GM23338 (cell line): ENCODE results near the gene IL5RA.

Experiments
- CREB1 ChIP-seq: fragments of 250-450 bp; sonication (Bioruptor Pico); IDR thresholded peaks from 2 replicates; pipeline ENCODE4 v1.5.0; 2020; ENCODE audit warnings: low read depth, mild to moderate bottlenecking, moderate library complexity
- EZH2 ChIP-seq: fragments of 200-600 bp; sonication (generic); IDR thresholded peaks from one replicate; pipeline ENCODE4 v1.8.0; 2017; ENCODE audit warnings: antibody characterized with exemption, mild to moderate bottlenecking, low read depth; ENCODE audit not compliant: unreplicated experiment
- EZH2phosphoT487 ChIP-seq: fragments of 200-600 bp; sonication (generic); IDR thresholded peaks from one replicate; pipeline ENCODE4 v1.8.1; 2018; ENCODE audit warnings: antibody characterized with exemption; ENCODE audit not compliant: unreplicated experiment
- JUNB ChIP-seq: IDR thresholded peaks from one replicate; pipeline ENCODE4 v1.6.1; 2016; ENCODE audit warnings: antibody characterized with exemption; ENCODE audit not compliant: unreplicated experiment
- NANOG ChIP-seq: IDR thresholded peaks from 2 replicates; pipeline ENCODE4 v1.6.1; 2016; ENCODE audit warnings: antibody characterized with exemption, borderline replicate concordance
- POLR2AphosphoS5 ChIP-seq: IDR thresholded peaks from 2 replicates; pipeline ENCODE4 v1.6.1; 2016; ENCODE audit warnings: antibody characterized with exemption, low read depth
- STAT1 ChIP-seq: IDR thresholded peaks from one replicate; pipeline ENCODE4 v1.6.1; 2016; ENCODE audit warnings: antibody characterized with exemption; ENCODE audit not compliant: unreplicated experiment
- ZNF114 ChIP-seq: fragments of 250-450 bp; sonication (Bioruptor Pico); IDR thresholded peaks from 2 replicates; pipeline ENCODE4 v1.5.0; 2020; ENCODE audit warnings: mild to moderate bottlenecking, moderate library complexity
- TF ChIP-seq, protein P1 (sequence below), 2 experiments: fragments of 200-600 bp in 1 of 2; sonication (generic) in 1 of 2; conservative IDR thresholded peaks; 2 replicates each; pipeline versions ENCODE4 v1.5.1 to v1.6.1; 2016 to 2017; ENCODE audit warnings: antibody characterized with exemption in 2 of 2, low read depth in 2 of 2, mild to moderate bottlenecking in 2 of 2, moderate library complexity in 1 of 2
- TF ChIP-seq, protein P2 (sequence below): IDR thresholded peaks from one replicate; pipeline ENCODE4 v1.6.1; 2018; ENCODE audit warnings: antibody characterized with exemption; ENCODE audit not compliant: unreplicated experiment
- TF ChIP-seq, protein P3 (sequence below): IDR thresholded peaks from 2 replicates; pipeline ENCODE4 v1.6.1; 2016; ENCODE audit warnings: antibody characterized with exemption
- TF ChIP-seq, protein P4 (sequence below): fragments of 250-450 bp; sonication (Bioruptor Pico); IDR thresholded peaks from 2 replicates; pipeline ENCODE4 v1.5.0; 2020; ENCODE audit warnings: mild to moderate bottlenecking, moderate library complexity

DNA sequence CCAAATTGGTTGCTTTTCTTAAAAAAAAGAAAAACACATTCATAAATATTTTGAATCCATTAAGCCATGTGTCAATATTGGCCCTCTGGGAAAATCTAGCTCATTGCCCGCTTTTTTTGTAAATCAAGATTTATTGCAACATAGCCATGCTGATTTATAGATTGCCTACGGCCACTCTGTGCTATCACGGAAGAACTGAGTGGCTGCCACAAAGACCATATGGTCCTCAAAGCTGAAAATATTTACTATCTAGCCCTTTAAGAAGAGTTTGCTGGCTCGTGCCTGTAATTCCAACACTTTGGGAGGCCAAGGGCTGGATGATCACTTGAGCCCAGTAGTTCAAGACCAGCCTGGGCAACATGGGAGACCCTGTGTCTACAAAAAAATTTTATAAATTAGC lies 45.9 kb downstream of the IL5RA start:
- TF ChIP-seq, protein P1, sequence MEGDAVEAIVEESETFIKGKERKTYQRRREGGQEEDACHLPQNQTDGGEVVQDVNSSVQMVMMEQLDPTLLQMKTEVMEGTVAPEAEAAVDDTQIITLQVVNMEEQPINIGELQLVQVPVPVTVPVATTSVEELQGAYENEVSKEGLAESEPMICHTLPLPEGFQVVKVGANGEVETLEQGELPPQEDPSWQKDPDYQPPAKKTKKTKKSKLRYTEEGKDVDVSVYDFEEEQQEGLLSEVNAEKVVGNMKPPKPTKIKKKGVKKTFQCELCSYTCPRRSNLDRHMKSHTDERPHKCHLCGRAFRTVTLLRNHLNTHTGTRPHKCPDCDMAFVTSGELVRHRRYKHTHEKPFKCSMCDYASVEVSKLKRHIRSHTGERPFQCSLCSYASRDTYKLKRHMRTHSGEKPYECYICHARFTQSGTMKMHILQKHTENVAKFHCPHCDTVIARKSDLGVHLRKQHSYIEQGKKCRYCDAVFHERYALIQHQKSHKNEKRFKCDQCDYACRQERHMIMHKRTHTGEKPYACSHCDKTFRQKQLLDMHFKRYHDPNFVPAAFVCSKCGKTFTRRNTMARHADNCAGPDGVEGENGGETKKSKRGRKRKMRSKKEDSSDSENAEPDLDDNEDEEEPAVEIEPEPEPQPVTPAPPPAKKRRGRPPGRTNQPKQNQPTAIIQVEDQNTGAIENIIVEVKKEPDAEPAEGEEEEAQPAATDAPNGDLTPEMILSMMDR (conservative IDR thresholded peaks at IDR 0.05; ENCODE audit: low read depth in 2 of 2) = no peak
- no peak for TF ChIP-seq POLR2AphosphoS5
- TF ChIP-seq EZH2phosphoT487 = no peak
- no peak for TF ChIP-seq EZH2
- no peak for TF ChIP-seq NANOG
- TF ChIP-seq, protein P2, sequence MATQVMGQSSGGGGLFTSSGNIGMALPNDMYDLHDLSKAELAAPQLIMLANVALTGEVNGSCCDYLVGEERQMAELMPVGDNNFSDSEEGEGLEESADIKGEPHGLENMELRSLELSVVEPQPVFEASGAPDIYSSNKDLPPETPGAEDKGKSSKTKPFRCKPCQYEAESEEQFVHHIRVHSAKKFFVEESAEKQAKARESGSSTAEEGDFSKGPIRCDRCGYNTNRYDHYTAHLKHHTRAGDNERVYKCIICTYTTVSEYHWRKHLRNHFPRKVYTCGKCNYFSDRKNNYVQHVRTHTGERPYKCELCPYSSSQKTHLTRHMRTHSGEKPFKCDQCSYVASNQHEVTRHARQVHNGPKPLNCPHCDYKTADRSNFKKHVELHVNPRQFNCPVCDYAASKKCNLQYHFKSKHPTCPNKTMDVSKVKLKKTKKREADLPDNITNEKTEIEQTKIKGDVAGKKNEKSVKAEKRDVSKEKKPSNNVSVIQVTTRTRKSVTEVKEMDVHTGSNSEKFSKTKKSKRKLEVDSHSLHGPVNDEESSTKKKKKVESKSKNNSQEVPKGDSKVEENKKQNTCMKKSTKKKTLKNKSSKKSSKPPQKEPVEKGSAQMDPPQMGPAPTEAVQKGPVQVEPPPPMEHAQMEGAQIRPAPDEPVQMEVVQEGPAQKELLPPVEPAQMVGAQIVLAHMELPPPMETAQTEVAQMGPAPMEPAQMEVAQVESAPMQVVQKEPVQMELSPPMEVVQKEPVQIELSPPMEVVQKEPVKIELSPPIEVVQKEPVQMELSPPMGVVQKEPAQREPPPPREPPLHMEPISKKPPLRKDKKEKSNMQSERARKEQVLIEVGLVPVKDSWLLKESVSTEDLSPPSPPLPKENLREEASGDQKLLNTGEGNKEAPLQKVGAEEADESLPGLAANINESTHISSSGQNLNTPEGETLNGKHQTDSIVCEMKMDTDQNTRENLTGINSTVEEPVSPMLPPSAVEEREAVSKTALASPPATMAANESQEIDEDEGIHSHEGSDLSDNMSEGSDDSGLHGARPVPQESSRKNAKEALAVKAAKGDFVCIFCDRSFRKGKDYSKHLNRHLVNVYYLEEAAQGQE = no peak
- TF ChIP-seq JUNB = no peak
- no peak for TF ChIP-seq CREB1 (CRISPR knock-in tag)
- no peak for TF ChIP-seq STAT1
- no peak for TF ChIP-seq ZNF114 (CRISPR knock-in tag)
- TF ChIP-seq, protein P3, sequence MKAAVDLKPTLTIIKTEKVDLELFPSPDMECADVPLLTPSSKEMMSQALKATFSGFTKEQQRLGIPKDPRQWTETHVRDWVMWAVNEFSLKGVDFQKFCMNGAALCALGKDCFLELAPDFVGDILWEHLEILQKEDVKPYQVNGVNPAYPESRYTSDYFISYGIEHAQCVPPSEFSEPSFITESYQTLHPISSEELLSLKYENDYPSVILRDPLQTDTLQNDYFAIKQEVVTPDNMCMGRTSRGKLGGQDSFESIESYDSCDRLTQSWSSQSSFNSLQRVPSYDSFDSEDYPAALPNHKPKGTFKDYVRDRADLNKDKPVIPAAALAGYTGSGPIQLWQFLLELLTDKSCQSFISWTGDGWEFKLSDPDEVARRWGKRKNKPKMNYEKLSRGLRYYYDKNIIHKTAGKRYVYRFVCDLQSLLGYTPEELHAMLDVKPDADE = no peak
- TF ChIP-seq, protein P4, sequence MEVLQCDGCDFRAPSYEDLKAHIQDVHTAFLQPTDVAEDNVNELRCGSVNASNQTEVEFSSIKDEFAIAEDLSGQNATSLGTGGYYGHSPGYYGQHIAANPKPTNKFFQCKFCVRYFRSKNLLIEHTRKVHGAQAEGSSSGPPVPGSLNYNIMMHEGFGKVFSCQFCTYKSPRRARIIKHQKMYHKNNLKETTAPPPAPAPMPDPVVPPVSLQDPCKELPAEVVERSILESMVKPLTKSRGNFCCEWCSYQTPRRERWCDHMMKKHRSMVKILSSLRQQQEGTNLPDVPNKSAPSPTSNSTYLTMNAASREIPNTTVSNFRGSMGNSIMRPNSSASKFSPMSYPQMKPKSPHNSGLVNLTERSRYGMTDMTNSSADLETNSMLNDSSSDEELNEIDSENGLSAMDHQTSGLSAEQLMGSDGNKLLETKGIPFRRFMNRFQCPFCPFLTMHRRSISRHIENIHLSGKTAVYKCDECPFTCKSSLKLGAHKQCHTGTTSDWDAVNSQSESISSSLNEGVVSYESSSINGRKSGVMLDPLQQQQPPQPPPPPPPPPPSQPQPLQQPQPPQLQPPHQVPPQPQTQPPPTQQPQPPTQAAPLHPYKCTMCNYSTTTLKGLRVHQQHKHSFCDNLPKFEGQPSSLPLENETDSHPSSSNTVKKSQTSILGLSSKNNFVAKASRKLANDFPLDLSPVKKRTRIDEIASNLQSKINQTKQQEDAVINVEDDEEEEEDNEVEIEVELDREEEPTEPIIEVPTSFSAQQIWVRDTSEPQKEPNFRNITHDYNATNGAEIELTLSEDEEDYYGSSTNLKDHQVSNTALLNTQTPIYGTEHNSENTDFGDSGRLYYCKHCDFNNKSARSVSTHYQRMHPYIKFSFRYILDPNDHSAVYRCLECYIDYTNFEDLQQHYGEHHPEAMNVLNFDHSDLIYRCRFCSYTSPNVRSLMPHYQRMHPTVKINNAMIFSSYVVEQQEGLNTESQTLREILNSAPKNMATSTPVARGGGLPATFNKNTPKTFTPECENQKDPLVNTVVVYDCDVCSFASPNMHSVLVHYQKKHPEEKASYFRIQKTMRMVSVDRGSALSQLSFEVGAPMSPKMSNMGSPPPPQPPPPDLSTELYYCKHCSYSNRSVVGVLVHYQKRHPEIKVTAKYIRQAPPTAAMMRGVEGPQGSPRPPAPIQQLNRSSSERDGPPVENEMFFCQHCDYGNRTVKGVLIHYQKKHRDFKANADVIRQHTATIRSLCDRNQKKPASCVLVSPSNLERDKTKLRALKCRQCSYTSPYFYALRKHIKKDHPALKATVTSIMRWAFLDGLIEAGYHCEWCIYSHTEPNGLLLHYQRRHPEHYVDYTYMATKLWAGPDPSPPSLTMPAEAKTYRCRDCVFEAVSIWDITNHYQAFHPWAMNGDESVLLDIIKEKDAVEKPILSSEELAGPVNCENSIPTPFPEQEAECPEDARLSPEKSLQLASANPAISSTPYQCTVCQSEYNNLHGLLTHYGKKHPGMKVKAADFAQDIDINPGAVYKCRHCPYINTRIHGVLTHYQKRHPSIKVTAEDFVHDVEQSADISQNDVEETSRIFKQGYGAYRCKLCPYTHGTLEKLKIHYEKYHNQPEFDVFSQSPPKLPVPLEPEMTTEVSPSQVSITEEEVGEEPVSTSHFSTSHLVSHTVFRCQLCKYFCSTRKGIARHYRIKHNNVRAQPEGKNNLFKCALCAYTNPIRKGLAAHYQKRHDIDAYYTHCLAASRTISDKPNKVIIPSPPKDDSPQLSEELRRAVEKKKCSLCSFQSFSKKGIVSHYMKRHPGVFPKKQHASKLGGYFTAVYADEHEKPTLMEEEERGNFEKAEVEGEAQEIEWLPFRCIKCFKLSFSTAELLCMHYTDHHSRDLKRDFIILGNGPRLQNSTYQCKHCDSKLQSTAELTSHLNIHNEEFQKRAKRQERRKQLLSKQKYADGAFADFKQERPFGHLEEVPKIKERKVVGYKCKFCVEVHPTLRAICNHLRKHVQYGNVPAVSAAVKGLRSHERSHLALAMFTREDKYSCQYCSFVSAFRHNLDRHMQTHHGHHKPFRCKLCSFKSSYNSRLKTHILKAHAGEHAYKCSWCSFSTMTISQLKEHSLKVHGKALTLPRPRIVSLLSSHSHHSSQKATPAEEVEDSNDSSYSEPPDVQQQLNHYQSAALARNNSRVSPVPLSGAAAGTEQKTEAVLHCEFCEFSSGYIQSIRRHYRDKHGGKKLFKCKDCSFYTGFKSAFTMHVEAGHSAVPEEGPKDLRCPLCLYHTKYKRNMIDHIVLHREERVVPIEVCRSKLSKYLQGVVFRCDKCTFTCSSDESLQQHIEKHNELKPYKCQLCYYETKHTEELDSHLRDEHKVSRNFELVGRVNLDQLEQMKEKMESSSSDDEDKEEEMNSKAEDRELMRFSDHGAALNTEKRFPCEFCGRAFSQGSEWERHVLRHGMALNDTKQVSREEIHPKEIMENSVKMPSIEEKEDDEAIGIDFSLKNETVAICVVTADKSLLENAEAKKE (CRISPR knock-in tag) = no peak
